DMS 273 treated with DMSO at 0.1 percent for 48 hours (cell line): ENCODE data around the gene CHCHD3.
"Not testable (repeated sequence)": the region's sequence is repeated elsewhere in the genome, so short reads cannot be mapped to it uniquely, and the experiment has no call there.

Experiments used
- DNase-seq: peaks from one replicate; lab custom pipeline; 2025; lab: John Stamatoyannopoulos, UW

Gene CHCHD3

DNA sequence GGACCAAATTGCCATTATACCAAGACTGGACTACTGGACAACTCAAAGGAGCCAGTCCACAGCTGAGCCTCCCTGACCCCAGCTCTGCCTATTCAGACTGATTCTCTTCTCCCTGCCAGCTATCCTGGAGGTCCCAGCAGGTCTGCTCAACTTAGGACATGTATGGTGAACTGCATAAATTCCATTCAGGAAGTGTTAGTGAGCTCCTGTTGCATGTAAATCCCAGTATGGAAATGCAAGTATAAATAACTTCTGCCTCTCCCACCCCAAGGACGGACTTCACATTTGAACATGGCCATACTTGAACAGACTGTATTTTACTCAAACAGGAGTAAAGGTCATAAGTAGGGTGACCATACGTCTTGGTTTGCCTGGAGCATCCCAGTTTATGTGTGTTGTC, 128.4 kb downstream of the CHCHD3 start:
- no peak for DNase-seq

DNA sequence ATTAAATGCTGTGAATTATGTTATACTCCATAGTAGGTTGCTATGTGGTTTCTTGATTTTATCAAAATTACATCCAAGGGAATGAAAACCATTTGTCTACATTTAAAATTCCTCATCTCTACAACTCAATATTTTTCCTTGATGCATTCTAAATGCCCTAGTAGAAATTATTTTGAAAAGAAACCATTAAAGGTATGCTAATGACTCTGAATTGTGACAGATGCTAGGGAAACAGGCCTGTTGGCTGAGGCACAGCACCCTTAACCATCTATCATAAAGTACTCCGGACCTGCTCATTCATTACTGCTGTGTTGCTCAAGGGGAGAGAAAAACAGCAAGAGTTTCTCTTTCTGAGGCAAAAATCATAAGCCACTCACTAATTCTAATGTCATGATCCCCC, 131.2 kb downstream of the CHCHD3 start:
- DNase-seq, result no peak

DNA sequence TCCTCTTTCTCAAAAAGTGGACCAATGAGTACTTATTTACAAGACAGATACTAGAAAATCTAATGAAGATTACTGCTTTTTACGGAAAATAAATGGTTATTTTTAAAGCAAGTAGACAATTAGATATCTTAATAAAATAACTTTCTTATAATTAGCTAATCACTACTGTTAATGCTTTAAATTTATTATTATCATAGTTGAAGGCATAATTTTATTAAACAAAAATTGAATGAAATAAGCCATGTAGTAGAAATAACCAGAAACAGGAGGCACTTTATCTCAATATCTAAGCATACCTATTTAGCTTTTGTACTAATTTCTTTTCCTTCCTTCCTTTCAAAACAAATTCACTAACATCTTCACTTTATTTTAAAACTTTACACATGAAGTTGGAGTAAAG, 134.9 kb downstream of the CHCHD3 start:
- DNase-seq, result no peak

DNA sequence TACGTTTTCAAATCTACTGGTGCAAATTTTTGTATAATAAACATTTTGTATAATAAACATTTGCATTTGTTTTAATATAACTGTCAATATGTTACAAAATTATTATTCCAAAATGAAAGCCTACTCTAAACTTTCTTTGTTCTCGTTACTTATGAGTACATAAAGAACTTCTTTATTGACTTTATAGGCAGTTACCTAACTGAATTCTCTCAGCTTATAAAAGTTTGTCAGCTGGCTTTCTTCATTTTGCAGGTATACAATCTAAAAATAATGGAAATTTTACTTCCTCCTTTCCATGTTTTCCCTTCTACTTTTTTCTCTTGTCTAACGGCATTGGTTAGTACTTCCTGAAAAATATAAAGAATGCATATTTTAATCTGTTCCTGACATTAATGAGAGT, 137.1 kb downstream of the CHCHD3 start:
- no peak for DNase-seq

DNA sequence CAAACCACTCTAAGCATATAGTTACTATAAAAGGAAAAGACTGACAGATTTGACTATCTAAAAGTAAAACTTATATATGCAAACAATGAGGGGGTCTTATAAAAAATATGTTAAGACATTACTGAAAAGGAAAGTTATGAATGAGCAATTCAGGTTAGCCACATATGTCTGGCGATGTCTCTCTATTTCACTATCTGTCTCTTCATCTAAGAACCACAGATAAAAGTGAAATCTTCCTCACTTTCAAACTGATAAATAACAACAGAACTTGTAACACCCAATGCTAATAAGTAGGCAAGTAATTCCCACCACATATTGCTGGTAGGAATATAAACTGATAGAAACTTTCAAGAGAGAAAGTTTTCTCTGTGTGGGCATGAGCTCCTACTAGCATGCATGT, 138.2 kb downstream of the CHCHD3 start:
- no peak for DNase-seq

DNA sequence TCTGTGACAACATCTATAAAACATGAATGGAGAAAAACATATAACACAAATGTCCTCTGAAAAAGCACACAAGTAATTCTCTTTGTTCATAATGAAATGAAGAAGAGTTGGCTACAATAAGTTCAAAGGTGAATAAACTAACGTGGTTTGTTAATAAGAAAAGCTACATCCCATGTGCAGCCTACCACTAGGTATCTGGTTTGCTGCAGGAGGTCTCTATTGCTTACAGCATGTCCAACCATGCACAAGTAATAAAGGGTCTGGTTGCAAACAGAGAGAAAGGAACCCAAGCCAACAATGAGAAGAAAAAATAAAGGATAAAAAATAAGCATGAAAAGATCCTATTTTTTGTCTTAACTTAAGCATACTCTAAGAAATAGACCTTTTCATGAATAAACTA, 139.2 kb downstream of the CHCHD3 start:
- no peak for DNase-seq

DNA sequence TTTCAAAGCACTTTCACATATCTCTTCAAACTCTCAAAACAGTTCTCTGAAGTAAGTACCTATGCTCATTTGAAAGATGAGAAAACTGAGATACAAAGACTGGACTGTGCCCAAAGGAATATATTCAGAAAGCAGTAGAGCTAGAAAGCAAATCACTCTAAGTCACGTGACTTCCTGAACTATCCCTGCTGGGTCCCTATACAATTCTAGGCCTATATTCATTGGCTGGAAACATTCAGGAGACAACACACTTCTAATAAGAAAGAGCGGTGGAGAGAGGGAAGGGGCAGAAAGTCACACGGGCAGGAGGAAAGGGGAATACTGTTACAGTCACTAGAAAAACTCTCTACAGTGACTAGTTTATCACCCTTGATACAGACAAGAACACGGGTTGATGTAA, 140.0 kb downstream of the CHCHD3 start:
- no peak for DNase-seq

DNA sequence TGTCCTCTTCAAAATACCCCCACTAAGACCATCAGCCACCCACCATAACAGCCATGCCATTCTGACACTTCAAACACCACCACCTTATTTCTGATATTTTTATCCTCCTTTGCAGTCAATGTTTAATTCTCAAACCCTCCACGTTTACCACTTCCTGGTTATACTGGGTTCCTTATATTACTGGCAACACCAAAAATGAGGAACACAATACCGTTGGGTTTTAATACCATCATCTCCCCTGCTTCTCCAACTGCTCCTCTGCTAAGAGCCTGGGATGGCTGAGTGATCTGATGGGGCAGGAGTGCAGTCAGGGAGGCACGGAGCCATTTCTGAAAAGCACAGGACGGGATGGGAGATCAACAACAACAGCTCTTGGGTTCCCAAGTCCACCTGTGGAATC, 140.5 kb downstream of the CHCHD3 start:
- DNase-seq, result no peak

DNA sequence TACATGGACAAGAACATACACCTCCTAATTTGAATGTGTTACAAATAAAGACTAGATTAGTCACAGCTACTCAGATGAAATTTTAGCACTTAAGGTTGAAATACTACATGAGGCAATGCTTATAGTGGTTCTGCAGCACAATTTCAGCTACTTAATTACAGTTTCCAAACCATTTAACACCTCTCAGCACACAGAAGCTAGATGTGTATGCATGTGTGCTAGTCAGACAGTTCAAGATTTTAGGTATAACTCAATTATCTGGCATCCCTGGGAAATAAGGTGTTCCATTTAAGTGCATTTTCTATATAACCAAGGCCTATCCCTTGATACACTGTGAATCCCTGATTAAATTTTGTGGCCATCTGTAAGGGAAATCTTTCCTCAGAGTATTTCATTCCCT, 141.8 kb downstream of the CHCHD3 start:
- no peak for DNase-seq

DNA sequence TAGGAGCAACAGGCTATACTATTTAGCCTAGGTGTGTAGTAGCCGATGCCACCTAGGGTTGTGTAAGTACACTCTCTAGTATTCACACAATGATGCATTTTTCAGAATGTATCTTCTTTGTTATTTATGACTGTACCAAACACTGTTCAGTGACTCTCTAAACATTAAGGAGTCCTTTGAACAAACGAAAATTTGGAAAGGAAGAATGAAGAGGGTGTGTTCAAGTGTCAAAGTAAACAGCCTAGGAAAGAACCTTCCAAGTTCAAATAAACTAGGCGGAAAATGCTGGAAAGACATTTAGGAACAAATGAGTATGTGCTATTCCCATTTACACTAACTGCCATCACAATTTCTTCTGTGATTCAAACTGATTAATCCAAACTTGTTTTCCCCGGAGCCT, 142.4 kb downstream of the CHCHD3 start:
- no peak for DNase-seq

DNA sequence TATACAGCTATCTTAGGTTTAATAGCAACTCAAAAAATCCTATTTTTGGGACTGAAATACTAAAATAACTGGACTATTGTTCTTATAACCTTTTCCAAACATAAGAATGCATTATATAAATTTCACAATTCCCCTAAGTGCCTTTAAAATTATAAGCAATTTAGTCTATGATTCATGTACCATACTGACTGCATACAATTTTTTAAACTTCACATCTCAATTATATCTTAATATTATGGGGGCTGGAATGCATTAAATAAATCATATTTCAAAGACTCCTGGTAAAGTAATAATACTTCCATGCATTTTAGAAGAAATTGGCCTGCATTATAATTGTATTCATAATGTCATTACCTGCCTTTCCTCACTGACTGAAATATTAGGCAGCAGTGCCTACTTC, 144.6 kb downstream of the CHCHD3 start:
- no peak for DNase-seq

DNA sequence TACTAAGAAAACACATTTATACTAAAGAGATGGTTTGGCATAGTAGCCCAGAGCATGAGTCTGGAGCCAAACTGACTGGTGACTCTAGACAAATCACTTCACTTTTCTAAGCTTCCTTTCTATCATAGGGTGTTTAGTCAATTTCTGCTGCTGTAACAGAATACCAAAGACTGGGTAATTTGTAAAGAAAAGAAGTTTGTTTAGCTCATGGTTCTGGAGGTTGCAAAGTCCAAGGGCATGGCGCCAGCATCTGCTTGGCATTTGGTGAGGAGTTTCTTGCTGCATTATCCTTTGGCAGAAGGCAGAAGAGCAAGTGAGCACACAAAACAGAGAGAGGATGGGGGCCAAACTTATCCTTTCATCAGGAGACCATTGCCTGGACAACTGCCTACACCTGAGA, 146.3 kb downstream of the CHCHD3 start:
- no peak for DNase-seq

DNA sequence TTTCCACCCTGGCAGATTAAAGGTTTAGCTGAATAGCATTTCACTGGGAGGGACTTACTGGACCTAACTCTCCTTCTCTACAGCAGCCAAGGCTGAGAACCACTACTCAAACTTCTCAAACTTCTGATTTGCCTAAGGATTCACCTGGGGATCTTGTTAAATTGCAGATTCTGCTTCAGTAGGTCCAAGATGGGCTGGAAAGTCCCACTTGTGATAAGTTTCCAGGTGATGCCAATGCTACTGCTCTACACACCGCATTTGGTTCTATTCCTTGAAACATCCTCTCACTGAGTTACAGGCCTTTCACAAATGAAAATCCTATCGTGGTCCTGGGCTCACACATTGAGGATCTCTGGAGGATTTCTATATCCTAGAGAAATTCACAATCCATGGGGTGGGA, 147.9 kb downstream of the CHCHD3 start:
- DNase-seq, result no peak

DNA sequence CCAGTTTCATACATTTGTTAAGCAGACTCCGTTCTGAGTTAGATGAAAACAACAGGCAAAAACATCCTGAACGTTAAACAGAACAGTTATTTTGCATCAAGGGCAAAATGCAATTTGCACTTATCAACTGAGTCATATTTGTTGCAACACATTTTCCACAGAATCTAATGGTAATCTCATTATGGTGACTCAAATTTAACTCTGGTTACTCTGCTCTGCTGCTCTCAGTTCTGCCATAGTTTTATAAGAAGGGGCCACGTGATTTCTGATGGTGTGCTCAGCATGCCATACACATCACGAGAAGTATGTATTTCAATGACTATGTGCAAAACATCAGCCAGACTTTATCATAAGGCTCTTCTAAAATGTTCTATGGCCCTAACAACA, 148.8 kb downstream of the CHCHD3 start:
- DNase-seq, result no peak

DNA sequence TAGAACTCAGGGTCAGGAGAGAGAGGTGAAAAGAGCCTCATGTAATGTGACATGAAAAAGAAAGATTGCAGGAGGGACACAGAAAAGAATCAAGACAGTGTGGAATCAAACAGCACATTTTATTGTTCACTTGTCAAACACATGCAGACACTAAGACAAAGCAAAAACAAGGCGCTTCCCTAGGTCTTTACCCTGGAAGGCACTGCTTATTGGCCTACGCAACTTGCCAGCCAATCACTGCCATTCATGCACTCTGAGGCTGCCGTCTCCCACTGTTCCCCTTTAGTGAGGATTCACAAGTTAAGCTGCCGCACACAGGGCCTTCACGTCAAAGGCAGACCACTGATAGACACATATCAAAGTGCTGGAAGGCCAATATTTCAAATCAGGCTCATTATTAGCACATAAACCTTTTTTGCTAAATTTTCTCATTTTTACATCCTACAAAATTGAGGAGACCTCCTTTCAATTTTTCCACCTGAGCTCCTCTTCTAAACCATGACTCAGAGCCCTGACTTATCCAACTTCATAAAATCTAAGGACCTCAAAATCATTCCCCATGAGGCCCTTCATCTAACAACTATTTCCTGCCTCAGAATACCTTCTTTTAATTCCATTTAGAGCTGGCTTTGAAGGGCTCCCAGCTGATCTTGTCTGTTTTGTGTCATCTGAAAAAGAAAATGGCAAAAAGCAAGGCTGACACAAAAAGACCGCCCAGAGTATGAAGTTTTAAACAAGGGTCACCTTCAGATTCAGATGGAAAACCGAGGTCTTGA, 149.4 kb downstream of the CHCHD3 start:
- DNase-seq, result no peak

DNA sequence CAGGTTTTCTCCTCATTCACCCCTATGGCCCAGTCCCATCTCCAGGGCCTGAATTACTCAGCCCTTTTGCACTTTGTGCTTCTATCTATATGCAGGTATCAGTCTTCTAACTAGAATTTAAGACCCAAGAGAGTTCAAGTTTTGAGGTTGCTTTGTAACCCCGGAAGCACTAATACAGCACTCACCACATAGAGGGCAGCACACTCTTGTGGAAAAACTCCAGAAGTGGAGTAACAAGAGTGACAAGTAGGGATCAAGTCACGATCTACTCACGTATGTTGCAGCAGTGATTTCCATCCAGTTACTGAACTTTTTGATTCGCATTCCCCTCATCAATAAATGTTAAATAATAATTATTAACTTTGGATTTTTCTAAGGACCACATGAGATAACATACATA, 151.0 kb downstream of the CHCHD3 start:
- no peak for DNase-seq

DNA sequence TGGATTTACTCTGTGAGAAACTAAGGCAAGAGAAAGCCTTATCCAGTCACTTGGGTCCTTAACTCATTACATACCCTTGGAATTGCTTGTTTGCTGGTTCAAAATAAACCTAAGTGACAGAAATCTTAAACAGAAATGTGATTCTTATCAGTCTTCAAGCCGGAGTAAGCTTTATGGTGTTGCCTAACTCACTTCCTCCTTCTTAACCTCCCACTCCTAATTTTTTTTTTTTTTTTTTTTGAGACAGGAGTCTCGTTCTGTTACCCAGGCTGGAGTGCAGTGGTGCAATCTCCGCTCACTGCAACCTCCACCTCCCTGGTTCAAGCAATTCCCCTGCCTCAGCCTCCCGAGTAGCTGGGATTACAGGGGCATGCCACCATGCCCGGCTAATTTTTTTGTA, 151.9 kb downstream of the CHCHD3 start:
- DNase-seq, result not testable (repeated sequence)

DNA sequence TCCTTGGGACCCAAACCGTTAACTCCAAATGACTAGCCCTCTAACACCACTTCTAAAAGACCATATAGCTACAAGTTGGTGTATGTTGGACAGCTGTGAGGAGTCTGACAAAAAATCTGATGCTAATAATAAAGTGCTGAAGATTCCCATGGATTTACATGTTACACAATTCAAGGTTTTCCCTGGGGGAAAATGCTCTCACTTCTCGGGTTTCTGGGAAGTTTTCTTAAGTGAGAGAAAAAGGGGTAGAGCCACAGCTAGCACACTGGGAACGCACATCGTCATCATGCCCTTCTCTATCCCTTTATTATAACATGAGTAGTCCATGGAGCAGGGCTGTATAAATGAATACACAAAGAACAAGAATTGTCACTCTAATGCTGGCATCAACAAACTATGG, 162.1 kb downstream of the CHCHD3 start:
- no peak for DNase-seq

DNA sequence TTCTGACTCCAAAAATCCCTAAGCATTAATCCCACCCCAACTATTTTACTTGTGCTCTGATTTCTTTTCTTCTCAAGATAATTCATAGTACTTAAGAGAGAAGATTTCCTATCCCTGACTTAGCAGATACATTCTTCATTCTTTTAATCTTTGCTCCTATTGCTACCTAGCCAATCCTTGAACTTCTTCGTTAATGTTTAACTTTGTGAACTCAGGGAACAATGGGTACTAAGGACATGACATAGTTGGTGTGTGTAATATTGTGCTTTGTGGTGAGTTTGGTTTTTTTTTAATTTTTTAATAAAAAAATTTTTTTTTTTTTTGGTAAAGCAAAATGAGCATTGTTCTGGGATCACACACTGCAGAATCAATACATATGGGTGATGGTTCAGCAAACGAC, 166.2 kb downstream of the CHCHD3 start:
- no peak for DNase-seq

DNA sequence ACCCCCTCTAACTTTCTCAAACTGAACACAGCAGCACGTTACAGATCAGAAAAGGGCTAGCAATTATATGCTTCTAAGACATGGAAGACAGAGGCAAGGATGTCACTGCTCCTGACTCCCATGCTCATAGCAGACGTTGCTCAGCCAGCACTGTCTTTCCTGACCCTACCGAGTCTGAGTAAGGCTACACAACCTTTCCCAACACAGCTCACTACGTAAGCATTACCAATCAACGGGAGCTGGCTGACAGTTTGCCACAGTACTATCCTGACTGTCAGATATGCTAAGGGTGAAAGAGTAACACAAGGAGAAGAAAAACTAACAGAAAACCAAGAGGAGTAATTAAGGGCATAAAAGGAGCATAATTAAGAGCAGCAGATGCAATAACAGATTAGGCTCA, 171.2 kb downstream of the CHCHD3 start:
- DNase-seq, result no peak

DNA sequence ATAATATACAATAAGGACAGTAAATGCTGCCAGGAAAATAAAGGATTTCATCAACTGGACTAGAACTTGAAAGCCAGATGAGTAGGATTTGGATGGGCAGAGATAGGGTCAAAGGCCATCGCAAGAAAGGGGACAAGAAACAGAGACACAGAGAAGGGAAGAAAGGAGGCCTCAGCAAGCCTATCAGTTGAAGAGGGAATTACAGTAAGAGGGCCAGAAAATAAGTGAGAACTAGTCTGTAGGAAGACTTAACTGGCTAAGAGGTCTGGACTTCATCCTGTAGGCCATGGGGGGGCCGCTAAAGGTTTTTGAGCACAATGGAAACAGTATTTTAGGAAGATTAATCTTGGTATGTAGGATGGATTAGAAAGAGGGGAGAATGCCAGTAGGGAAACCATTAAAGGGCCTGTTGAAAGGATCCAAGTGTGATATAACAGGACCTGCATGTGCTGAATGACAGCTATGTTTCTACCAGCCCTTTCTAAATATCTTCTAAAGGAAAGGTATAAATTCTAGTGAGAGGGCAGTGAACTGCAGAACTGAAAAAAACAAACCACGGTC, 174.4 kb downstream of the CHCHD3 start:
- no peak for DNase-seq

DNA sequence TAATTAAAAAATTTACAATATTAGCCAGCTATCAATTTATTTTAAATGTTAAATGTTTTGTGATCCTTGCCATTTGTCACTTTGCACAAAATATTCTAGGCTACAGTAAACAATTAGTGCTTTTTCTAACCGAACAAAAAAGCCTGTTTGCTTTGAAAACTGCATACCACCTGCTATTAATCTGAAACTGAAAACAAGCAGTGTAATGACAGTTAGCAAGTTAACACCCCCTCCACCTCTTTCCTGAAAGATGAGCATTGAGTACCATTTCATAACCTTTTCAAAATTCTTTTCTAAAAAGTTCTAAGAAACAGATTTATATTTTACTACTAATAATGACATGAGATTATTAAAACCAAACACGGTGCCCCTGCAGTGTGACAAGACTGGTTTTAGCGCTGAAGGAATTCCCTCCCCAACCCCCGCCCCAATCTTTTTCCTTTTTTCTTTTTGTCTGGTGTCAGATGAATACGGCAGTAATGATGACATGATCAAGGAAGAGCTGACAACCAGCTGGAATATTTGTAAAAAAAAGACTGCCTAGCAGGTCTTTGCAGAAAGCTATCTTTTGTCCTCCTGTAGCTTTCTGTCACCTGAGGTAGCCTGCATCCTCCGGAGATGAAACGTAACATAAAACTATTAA, 175.6 kb downstream of the CHCHD3 start:
- no peak for DNase-seq

DNA sequence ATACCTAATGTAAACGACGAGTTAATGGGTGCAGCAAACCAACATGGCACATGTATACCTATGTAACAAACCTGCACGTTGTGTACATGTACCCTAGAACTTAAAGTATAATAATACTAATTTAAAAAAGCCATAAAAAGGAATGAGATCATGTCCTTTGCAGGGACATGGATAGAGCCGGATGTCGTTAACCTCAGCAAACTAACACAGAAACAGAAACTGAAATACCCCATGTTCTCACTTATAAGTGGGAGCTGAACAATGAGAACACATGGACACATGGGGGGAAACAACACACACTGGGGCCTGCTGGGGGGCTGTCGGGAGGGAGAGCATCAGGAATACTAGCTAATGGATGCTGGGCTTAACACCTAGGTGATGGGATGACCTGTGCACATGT, 176.8 kb downstream of the CHCHD3 start:
- not testable (repeated sequence) for DNase-seq

DNA sequence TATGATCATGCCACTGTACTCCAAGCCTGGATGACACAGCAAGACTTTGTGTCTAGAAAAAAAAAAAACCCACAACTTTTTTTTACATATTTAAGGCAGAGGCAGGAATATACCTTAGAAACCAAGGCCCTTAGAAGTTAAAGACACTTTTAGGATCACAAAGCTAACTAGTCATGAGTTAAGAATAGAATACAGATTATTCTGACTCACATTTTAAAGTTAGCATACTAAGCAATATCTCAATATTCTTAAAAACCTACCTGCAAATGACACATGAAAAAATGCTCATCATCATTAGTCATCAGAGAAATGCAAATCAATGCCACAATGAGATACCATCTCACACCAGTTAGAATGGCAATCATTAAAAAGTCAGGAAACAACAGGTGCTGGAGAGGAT, 177.7 kb downstream of the CHCHD3 start:
- no peak for DNase-seq
